Lower leg skin (tissue), 4 donors: ENCODE results near the gene FAM124A. TPM values are rescaled to one million over a fixed set of nuclear protein-coding genes. Genes with fewer than 3 reads are reported as not detected.

Experiments
- DNase-seq, 2 donors: peaks; one replicate each; pipeline ENCODE4 v3.0.0-alpha.2; 2019; ENCODE audit warnings: low spot score in 2 of 2
- H3K4me3 ChIP-seq: fragments of 200-600 bp; sonication (generic); 2 replicates; pipeline ENCODE4 v1.5.1; 2017; ENCODE audit warnings: mild to moderate bottlenecking, low read depth; ENCODE audit not compliant: poor library complexity, severe bottlenecking
- POLR2A ChIP-seq, 2 donors: fragments of 450-650 bp; IDR thresholded peaks; one replicate each; pipeline ENCODE4 v1.6.1; 2016 to 2017; ENCODE audit warnings: antibody characterized with exemption in 2 of 2, mild to moderate bottlenecking in 1 of 2, moderate library complexity in 1 of 2
- WGBS, 2 donors: methylation state at CpG; one replicate each; pipeline ENCODE4 v1.1.5; 2018; 5-methylcytosine and 5-hydroxymethylcytosine counted together
- intact Hi-C: fragments of 100-400 bp; cut with DNase I; formaldehyde crosslinking; loops from one replicate; pipeline ENCODE4 v1.15.0; 2023; ENCODE audit warnings: low total_unique reads
- total RNA-seq, 4 donors: library from RNA; depleted of rRNA; stranded (reverse); fragments of >200 nt; gene quantifications; one replicate each; pipeline ENCODE4 v1.1.0, GENCODE V29; 2016
- TF ChIP-seq, protein P1 (sequence below), 3 donors: fragments of 450-650 bp; IDR thresholded peaks; one replicate each; pipeline ENCODE4 v1.5.1; 2016; ENCODE audit warnings: antibody characterized with exemption in 3 of 3, mild to moderate bottlenecking in 3 of 3, moderate library complexity in 2 of 3

FAM124A gene
- total RNA-seq, 4 donors from 2014 or later = 0.30 to 5.0 (median 2.1) TPM

DNA sequence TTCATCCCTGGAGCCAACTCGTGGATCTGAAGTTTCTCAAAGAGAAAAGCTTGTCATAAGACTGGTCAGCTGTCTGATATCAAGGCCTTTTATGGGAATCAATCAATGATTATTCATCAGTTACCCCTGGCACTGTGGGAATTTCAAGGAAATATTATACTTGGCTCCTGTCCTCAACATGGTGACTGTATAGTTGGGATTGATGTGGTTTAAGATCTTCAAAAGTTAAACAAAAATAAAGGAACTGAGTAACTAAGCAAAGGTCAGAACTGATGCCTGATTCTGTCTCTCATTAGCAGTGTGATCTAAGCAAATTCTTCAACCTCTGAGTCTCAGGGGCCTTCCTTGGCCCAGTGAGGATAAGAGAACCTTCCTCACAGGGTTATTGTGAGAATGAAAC is 95.1 kb downstream of the FAM124A start:
- WGBS, 2 donors = 70 to 82% methylated on average over 1 of the region's 1 CpG

DNA sequence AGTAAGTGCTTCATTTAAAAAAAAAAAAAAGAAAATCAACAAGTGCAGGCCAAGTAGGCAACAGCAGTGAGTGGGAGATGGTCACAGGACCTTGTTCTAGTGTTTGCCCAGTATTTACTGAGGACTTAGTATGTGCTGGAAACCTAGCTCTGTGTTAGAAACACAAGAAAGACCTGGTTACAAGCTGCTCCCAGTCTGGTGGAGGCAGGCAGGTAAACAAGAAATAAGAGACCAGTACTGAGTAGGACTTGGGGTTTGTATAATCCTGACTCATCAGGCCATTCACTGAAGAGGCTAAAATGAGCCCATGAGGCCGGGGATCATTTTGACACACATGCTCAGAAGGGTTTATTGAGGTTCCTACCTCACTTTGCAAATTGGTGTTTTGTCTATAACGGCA is 95.8 kb downstream of the FAM124A start:
- DNase-seq = no peak
- TF ChIP-seq, protein P1, sequence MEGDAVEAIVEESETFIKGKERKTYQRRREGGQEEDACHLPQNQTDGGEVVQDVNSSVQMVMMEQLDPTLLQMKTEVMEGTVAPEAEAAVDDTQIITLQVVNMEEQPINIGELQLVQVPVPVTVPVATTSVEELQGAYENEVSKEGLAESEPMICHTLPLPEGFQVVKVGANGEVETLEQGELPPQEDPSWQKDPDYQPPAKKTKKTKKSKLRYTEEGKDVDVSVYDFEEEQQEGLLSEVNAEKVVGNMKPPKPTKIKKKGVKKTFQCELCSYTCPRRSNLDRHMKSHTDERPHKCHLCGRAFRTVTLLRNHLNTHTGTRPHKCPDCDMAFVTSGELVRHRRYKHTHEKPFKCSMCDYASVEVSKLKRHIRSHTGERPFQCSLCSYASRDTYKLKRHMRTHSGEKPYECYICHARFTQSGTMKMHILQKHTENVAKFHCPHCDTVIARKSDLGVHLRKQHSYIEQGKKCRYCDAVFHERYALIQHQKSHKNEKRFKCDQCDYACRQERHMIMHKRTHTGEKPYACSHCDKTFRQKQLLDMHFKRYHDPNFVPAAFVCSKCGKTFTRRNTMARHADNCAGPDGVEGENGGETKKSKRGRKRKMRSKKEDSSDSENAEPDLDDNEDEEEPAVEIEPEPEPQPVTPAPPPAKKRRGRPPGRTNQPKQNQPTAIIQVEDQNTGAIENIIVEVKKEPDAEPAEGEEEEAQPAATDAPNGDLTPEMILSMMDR (IDR thresholded peaks at IDR 0.05) = no peak
- TF ChIP-seq POLR2A (IDR thresholded peaks at IDR 0.05) = no peak
- 93 to 97% methylated on average over 2 of the region's 2 CpGs for WGBS, 2 donors
- intact Hi-C loops = no loop called here
- no peak overlapping the region for H3K4me3 ChIP-seq

More for the DNA sequence above, 95.1 kb downstream of the FAM124A start:
- no peak for TF ChIP-seq POLR2A (IDR thresholded peaks at IDR 0.05)
- TF ChIP-seq, protein P1 (IDR thresholded peaks at IDR 0.05) = no peak
- no peak overlapping the region for H3K4me3 ChIP-seq
- DNase-seq = no peak
- intact Hi-C loops = no loop called here

DNA sequence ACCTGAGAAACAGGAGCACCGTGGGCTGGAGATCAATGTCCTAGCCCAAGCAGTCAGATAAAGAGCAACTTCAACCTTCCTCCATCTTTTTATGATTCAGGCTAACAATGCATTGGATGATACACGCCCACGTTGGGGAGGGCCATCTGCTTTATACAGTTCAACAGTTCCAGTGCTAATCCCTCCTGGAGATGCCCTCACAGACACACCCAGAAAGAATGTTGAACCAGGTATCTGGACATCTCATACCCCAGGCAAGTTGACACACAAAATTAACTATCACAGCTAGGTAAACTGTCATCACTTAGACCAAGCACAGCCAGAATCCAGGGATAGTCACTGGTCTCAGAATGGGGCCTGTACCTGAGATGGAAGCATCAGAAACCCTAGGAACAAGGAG is 96.7 kb downstream of the FAM124A start:
- TF ChIP-seq, protein P1 (IDR thresholded peaks at IDR 0.05) = no peak
- TF ChIP-seq POLR2A (IDR thresholded peaks at IDR 0.05) = no peak
- no peak for DNase-seq
- intact Hi-C loops = no loop called here
- 92 to 95% methylated on average over 3 of the region's 3 CpGs for WGBS, 2 donors
- no peak overlapping the region for H3K4me3 ChIP-seq

GRCh38 chr13:51321836-51322235 is 99.6 kb downstream of the FAM124A start:
- DNase-seq = no peak
- intact Hi-C loops = no loop called here
- no peak for TF ChIP-seq POLR2A (IDR thresholded peaks at IDR 0.05)
- TF ChIP-seq, protein P1 (IDR thresholded peaks at IDR 0.05) = no peak
- no peak overlapping the region for H3K4me3 ChIP-seq
- 67 to 71% methylated on average over 2 of the region's 2 CpGs for WGBS, 2 donors

DNA sequence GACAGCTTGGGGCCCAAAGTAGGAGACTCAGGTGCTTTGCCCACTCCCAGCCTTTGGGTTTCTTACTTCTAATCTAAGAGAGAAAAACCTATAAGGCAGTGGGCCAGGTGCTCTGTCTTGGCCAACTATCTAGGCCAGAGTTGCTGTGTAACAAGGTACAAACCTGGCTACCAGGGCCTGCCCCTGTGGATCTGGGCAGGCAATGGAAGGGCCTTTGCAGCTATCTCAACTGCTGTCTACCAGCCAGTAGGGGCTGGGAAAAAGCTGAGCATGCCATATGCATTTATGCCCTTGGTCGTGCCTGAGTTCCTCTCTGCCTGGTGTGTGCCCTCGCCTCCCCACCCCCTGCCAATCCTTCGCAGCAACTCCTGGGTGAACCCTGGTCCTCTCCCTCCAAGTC is 100.6 kb downstream of the FAM124A start:
- DNase-seq = no peak
- H3K4me3 ChIP-seq = no peak overlapping the region
- WGBS, 2 donors = 88 to 92% methylated on average over 3 of the region's 3 CpGs
- intact Hi-C loops = no loop called here
- TF ChIP-seq POLR2A (IDR thresholded peaks at IDR 0.05) = no peak
- TF ChIP-seq, protein P1 (IDR thresholded peaks at IDR 0.05) = no peak

- intact Hi-C loops = no loop called here
- WGBS, 2 donors = 78 to 91% methylated on average over 5 of the region's 5 CpGs
- no peak for DNase-seq
Measured at GRCh38 chr13:51323824-51324511, 101.8 kb downstream of the FAM124A start.

More at GRCh38 chr13:51323824-51324511, 101.8 kb downstream of the FAM124A start:
- TF ChIP-seq, protein P1 (IDR thresholded peaks at IDR 0.05) = no peak
- TF ChIP-seq POLR2A (IDR thresholded peaks at IDR 0.05) = no peak
- no peak overlapping the region for H3K4me3 ChIP-seq
